Testis (tissue), 2 donors: Measurements from ENCODE around the gene INSC.

Source experiments
- CTCF ChIP-seq, 3 experiments: fragments of 450-650 bp in 2 of 3; fragments of 200-600 bp in 1 of 3; sonication (generic) in 1 of 3; IDR thresholded peaks; one replicate each; pipeline ENCODE4 v1.5.1; 2016 to 2019; ENCODE audit warnings: antibody characterized with exemption in 3 of 3, mild to moderate bottlenecking in 2 of 3, moderate library complexity in 1 of 3
- POLR2A ChIP-seq: fragments of 450-650 bp; IDR thresholded peaks from one replicate; pipeline ENCODE4 v1.6.1; 2017; ENCODE audit warnings: antibody characterized with exemption, mild to moderate bottlenecking, moderate library complexity

GRCh38 chr11:15185021-15185420 lies 70.3 kb downstream of the INSC start:
- no peak for TF ChIP-seq CTCF (IDR thresholded peaks at IDR 0.05)
- no peak for TF ChIP-seq POLR2A
